ACHN (cell line): ENCODE measurements around the gene GPHN.
A peak's percentile ranks its signal among the peaks of the same experiment; 100 is the strongest.

Experiments
- DNase-seq: peaks from one replicate; pipeline ENCODE4 v3.0.0-alpha.2; 2015
- in situ Hi-C: cut with HindIII; loops from 2 replicates; pipeline ENCODE4 v1.10.0; 2017; ENCODE audit warnings: low sequenced_read_pairs, low pct_ligation_motif_present, low pct_unique_long_range_greater_than_20kb

The GPHN gene

GRCh38 chr14:66507722-66508546, at the start of gene GPHN:
Gene GPHN, plus strand, starts transcription at chr14:66508147.
- in situ Hi-C loops = no loop called here
- DNase-seq = peak; percentile 97

DNA sequence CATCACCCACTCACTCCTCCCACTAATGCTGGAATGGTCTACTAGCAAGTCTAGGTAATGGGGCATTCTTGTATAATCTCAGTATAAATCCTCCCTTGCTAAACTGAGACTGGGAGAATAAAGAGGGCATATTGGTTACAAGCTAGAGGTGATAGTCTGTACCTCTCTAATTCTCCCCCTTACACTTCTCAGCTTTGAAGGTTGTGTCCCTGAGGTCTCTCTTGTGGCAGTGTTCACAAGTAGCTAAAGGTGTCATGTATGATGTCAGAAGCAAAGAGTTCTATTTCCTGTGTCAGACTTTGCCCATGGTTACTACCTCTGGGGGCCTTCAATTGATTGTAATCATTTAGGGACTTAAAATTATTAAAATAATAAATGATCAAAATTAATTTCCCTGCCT, 48.3 kb upstream of the GPHN start:
- no peak for DNase-seq
- in situ Hi-C loops = no loop called here

GRCh38 chr14:66464261-66464660, 43.7 kb upstream of the GPHN start:
- DNase-seq = no peak
- in situ Hi-C loops = no loop called here

GRCh38 chr14:66468778-66469367, 39.1 kb upstream of the GPHN start:
- in situ Hi-C loops = no loop called here
- no peak for DNase-seq

DNA sequence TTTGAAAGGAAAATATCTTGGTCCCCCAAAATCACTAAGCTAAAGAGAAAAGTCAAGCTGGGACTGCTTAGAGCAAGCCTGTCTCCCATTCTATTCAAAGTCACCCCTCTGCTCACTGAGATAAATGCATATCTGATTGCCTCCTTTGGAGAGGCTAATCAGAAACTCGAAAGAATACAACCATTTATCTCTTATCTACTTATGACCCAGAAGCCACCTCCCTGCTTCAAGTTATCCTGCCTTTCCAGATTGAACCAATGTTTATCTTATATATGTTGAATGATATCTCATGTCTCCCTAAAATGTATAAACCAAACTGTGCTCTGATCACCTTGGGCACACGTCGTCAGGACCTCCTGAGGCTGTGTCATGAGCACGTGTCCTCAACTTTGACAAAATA, 36.4 kb upstream of the GPHN start:
- in situ Hi-C loops = no loop called here
- DNase-seq = no peak

GRCh38 chr14:66472251-66472650, 35.7 kb upstream of the GPHN start:
- no peak for DNase-seq
- in situ Hi-C loops = no loop called here

- in situ Hi-C loops = no loop called here
- no peak for DNase-seq
Measured at GRCh38 chr14:66473223-66473622, 34.7 kb upstream of the GPHN start.

GRCh38 chr14:66476964-66477363, 31.0 kb upstream of the GPHN start:
- in situ Hi-C loops = no loop called here
- no peak for DNase-seq

GRCh38 chr14:66477567-66477966, 30.4 kb upstream of the GPHN start:
- no peak for DNase-seq
- in situ Hi-C loops = no loop called here

DNA sequence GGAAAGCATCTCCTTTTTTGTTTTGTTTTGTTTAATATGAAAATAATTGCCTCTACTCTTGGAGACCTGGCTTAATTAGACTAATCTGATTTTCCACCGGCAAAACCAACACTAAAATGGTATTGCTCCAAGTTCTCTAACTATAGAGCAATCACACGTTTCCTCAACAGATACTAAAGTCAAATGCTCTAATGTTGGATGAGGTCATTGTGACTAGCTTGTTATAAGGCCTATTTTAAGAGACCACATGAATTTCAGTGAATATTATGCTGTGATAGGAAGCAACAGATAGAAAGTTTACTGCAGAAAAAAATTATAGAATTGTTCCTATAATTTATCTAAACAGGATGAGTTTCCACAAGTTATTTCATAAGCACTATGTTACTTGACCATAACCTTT, 25.1 kb upstream of the GPHN start:
- in situ Hi-C loops = no loop called here

DNA sequence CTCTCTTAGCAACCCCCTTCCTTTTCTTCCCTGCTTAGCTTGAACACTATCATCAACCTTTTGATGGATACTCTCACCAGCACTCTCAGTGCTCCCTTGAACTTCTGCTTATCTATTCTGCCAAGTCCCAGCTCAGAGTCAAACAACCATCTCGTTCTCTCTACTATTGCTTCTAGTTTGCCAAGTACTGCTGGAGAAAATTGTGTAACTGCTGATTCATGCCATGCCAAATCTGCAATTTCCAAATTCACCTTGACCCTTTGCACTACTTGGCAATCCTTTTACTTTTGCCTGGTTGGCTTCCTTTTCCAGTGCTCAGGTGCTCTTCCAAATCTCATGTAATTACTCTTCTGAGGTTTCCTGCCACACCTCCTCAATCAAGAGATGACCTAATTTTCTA, 24.6 kb upstream of the GPHN start:
- no peak for DNase-seq
- in situ Hi-C loops = no loop called here

More for the DNA sequence above, 25.1 kb upstream of the GPHN start:
- no peak for DNase-seq

DNA sequence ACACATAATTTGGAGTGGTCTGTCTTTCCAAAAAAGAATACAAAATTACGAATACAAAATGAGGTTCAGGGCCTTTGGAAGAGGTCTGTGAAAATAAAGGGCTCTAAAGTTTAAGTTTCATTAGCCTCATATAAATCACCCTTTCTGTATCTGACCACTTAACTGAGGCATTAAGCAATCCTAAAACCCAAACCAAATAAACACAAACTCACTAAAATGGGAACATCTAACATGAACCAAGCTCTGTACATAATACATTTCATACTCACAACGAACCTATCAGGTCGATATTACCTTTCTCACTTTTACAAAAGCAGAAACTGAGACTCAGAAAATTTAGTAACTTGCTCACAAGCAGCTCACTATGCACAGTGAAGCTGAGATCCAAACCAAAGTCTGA, 22.9 kb upstream of the GPHN start:
- DNase-seq = no peak
- in situ Hi-C loops = no loop called here

DNA sequence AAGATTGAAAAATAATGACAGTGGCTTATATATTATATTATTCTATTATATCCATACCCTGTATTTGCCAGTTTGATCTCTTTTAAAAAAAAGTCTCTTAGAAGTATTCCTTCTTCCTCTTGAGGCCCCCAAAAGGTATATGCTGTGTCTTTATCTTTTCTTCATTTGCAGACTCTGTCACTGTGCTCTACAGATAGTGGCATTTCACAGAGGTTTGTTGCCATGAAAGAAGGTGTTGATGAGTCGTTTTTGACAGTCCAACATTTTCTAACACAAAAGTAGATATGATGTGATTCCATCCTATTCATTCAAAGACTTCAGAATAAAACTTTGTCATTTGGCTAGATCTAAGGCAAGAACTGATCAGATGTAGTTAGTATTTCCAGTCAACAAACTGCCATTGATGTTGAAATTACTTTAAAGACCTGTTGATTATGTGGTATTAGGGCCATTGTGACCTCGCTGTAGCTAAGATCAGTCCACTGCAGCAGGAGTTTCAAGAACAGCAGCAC, 22.0 kb upstream of the GPHN start, which contains the start of gene CCDC196:
CCDC196 (plus strand) TSS at position 462 of the 512 bp plus-strand sequence. CDS start 132 bp downstream, outside the sequence.
- no peak for DNase-seq
- in situ Hi-C loops = no loop called here

- in situ Hi-C loops = no loop called here
Measured at GRCh38 chr14:66487164-66487563, 20.8 kb upstream of the GPHN start.

DNA sequence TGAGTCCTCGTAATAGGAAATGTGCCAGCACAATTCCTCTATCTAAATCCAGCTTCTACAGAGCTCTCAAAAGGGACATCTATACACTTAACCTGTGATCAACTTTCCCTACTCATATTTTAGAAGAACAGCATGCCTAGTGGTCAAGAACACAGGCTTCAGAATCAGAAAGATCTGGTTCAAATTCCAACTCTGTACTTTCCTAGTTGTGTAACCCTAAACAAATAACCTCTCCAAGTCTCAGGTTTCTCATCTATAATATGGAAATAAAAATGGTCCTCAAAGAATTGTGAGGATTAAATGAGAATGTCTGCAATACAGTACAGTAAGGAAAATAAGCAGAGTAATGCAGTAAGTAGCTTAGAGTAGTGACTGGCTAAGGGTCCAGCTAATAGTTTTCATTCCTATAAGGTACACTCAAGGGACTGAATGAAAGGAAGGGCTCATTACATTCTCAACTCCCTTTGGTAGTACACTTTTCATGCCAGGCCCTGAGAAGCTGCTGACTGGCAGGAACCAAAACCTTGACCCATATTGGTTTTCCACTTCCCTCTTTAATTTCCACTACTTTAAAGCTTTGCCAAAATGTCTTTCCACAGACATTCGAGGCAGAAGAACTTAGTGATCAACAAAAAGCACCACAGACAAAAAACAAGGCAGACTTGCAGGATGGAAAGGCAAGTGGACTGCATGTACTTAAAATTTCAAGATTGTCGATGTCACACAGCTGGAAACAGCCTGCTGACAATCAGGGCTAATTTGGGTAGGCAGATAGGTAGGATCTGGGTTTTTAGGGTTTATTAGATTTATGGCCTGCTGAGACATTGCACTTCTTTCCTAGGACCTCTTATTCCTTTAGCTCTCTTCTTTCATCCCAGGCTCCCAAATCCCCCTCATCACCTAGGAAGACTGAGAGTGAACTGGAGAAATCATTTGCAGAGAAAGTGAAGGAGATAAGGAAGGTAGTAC, 17.5 kb upstream of the GPHN start:
- in situ Hi-C loops = no loop called here
- no peak for DNase-seq

More at GRCh38 chr14:66487164-66487563, 20.8 kb upstream of the GPHN start:
- no peak for DNase-seq

DNA sequence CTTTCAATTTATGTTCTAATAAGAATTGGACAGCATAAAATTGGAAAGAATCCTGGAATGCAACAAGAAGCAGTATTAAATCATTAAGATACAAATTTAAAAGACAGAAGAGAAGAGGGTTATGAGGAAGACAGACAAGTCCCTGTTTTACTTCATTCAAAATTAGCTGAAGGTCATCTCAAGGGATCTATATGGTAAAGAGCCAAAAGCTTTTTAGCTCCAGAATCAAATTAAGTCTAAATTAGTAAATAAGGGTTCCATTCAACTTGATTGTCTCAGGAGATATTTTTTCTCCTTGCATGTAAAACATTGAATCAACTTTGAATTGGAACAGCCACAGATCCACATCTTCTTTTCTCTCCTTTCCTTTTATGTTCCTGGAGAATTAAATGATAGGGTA, 14.2 kb upstream of the GPHN start:
- in situ Hi-C loops = no loop called here
- DNase-seq = no peak

GRCh38 chr14:66495218-66496098, 12.5 kb upstream of the GPHN start:
- DNase-seq = peak; percentile 80

More at GRCh38 chr14:66495218-66496098, 12.5 kb upstream of the GPHN start:
- in situ Hi-C loops = no loop called here
